OCI-LY7 (cell line): ENCODE data around the gene ITGA3. TPM values are rescaled to one million over a fixed set of nuclear protein-coding genes. Genes with fewer than 3 reads are reported as not detected.

Source experiments
- BruUV-seq: library from RNA; stranded (reverse); fragments of 400-500 nt; replicated peaks from 2 replicates; lab custom pipeline; 2021; lab: Mats Ljungman, UMichigan
- CTCF ChIA-PET: fragments of 300-600 bp; sonication (Branson Sonifier 250); formaldehyde crosslinking; loops from one replicate; lab custom pipeline; 2022; ENCODE audit warnings: antibody characterized with exemption; ENCODE audit not compliant: unreplicated experiment; lab: Charles Lee
- POLR2A ChIA-PET: fragments of 300-600 bp; sonication (Branson Sonifier 250); formaldehyde crosslinking; loops from one replicate; lab custom pipeline; 2022; ENCODE audit warnings: antibody characterized with exemption; lab: Charles Lee
- DNase-seq: peaks from one replicate; pipeline ENCODE4 v3.0.0-alpha.2; 2015; ENCODE audit warnings: low spot score
- H2AFZ ChIP-seq: fragments of 200-600 bp; sonication (generic), shearing (Covaris generic); 2 replicates; pipeline ENCODE4 v1.6.1; 2014; ENCODE audit warnings: mild to moderate bottlenecking, antibody characterized with exemption, low read length, moderate library complexity
- H3K27ac ChIP-seq: fragments of 200-600 bp; sonication (generic); 2 replicates; pipeline ENCODE4 v1.5.1; 2014; ENCODE audit warnings: mixed run types, low read depth, mild to moderate bottlenecking, moderate library complexity, low read length, inconsistent platforms; ENCODE audit not compliant: poor library complexity, severe bottlenecking
- H3K36me3 ChIP-seq: fragments of 200-600 bp; sonication (generic); 2 replicates; pipeline ENCODE4 v1.6.1; 2014; ENCODE audit warnings: mild to moderate bottlenecking, antibody characterized with exemption, low read length, moderate library complexity, mixed read lengths; ENCODE audit not compliant: insufficient read depth
- H3K4me1 ChIP-seq: fragments of 200-600 bp; sonication (generic); 2 replicates; pipeline ENCODE4 v1.5.1; 2014; ENCODE audit warnings: mild to moderate bottlenecking, low read length; ENCODE audit not compliant: insufficient read depth, poor library complexity, severe bottlenecking
- H3K4me2 ChIP-seq: fragments of 200-600 bp; sonication (generic); 2 replicates; pipeline ENCODE4 v1.6.1; 2014; ENCODE audit warnings: mild to moderate bottlenecking, low read length
- H3K4me3 ChIP-seq: fragments of 200-600 bp; sonication (generic); 2 replicates; pipeline ENCODE4 v1.5.1; 2014; ENCODE audit warnings: mild to moderate bottlenecking, low read depth, low read length; ENCODE audit not compliant: poor library complexity, severe bottlenecking
- H3K79me2 ChIP-seq: fragments of 200-600 bp; sonication (generic); 2 replicates; pipeline ENCODE4 v1.6.1; 2016; ENCODE audit warnings: low read depth, mild to moderate bottlenecking, low read length, moderate library complexity, mixed read lengths; ENCODE audit not compliant: insufficient read depth
- H3K9me2 ChIP-seq: fragments of 200-600 bp; sonication (generic); 2 replicates; pipeline ENCODE4 v1.6.1; 2016; ENCODE audit warnings: mild to moderate bottlenecking, low read length, mixed read lengths; ENCODE audit not compliant: insufficient read depth
- H3K9me3 ChIP-seq: fragments of 200-600 bp; sonication (generic); 2 replicates; pipeline ENCODE4 v1.6.1; 2014; ENCODE audit warnings: mild to moderate bottlenecking, mixed run types, low read length, mixed read lengths
- H4K20me1 ChIP-seq: fragments of 200-600 bp; sonication (generic); 2 replicates; pipeline ENCODE4 v1.6.1; 2014; ENCODE audit warnings: mild to moderate bottlenecking, antibody characterized with exemption, low read length, moderate library complexity, mixed read lengths; ENCODE audit not compliant: insufficient read depth
- EZH2phosphoT487 ChIP-seq: fragments of 200-600 bp; sonication (generic); IDR thresholded peaks from 2 replicates; pipeline ENCODE4 v1.6.1; 2018; ENCODE audit warnings: low read depth, borderline replicate concordance, mild to moderate bottlenecking, mixed run types, antibody characterized with exemption, low read length, moderate library complexity, mixed read lengths
- intact Hi-C: fragments of 100-400 bp; cut with micrococcal nuclease; formaldehyde crosslinking; loops from one replicate; pipeline ENCODE4 v1.10.0; 2022; ENCODE audit not compliant: unreplicated experiment
- total RNA-seq, 2 experiments: library from RNA; depleted of rRNA in 1 of 2; stranded (reverse); fragments of >200 nt in 1 of 2; shearing (Covaris generic) in 1 of 2; gene quantifications; 2 replicates each; pipeline ENCODE4 v1.2.3, GENCODE V29; 2014 to 2022
- TF ChIP-seq, protein P1 (sequence below): fragments of 200-600 bp; sonication (generic); conservative IDR thresholded peaks from 2 replicates; pipeline ENCODE4 v1.5.1; 2014; ENCODE audit warnings: mild to moderate bottlenecking, antibody characterized with exemption, low read length, moderate library complexity, mixed read lengths

The ITGA3 gene
- total RNA-seq, 2 experiments from 2014 or later: 15.2 to 30.7 TPM

DNA sequence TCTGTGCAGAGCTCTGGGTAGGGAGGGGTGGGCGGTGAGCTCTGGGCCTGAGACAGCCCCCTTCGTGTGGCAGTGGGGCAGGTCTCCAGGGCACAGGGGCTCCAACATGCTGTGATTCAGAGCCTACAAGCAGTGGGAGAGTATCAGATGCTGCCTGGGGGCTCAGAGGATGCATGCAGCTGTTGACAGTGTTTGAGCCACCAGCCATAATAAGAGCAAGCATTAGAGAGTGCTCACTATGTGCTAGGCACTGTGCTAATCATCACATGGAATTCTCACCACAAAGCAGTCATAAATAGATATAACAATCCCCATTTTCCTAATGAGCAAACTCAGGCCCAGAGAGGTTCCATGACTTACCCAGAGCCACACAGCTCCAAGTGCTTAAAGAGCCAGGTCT is 47.3 kb downstream of the ITGA3 start:
- TF ChIP-seq, protein P1, sequence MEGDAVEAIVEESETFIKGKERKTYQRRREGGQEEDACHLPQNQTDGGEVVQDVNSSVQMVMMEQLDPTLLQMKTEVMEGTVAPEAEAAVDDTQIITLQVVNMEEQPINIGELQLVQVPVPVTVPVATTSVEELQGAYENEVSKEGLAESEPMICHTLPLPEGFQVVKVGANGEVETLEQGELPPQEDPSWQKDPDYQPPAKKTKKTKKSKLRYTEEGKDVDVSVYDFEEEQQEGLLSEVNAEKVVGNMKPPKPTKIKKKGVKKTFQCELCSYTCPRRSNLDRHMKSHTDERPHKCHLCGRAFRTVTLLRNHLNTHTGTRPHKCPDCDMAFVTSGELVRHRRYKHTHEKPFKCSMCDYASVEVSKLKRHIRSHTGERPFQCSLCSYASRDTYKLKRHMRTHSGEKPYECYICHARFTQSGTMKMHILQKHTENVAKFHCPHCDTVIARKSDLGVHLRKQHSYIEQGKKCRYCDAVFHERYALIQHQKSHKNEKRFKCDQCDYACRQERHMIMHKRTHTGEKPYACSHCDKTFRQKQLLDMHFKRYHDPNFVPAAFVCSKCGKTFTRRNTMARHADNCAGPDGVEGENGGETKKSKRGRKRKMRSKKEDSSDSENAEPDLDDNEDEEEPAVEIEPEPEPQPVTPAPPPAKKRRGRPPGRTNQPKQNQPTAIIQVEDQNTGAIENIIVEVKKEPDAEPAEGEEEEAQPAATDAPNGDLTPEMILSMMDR: no peak
- TF ChIP-seq EZH2phosphoT487: no peak
- BruUV-seq: no TSS peak
- Histone ChIP-seq H3K9me2 (no peaks in the 10 kb centered on the region), H3K27ac (no peak overlapping the region), H3K4me1 (no peaks in the 10 kb centered on the region), H3K36me3 (no peaks in the 10 kb centered on the region), H4K20me1 (no peaks in the 10 kb centered on the region), H3K9me3 (no peaks in the 10 kb centered on the region), H3K79me2 (no peaks in the 10 kb centered on the region), H2AFZ (no peak overlapping the region), H3K4me2 (no peak overlapping the region), H3K4me3 (no peak overlapping the region)
- ChIA-PET CTCF (no interaction called here), POLR2A (no interaction called here)
- intact Hi-C loops: no loop called here
- DNase-seq: no peak

DNA sequence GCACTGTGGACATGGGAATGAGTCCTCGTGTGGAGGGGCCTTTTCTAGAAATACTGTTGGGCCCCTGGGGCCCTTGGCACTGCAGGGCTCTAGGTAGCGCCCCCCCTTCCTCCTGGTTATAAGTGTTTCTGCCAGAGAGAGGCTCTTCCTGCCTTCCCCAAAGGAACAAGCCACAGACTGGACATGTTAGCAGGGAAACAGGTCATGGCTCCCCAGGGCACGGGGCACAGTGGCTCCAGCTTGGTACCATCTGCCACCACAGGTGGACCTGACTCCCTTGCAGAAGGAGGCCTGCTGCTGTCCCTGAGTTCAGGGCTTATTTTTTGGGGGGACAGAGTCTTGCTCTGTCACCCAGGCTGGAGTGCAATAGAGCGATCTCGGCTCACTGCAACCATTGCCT is 48.0 kb downstream of the ITGA3 start:
- Histone ChIP-seq H3K4me3 (no peak overlapping the region), H3K9me3 (no peaks in the 10 kb centered on the region), H3K4me1 (no peaks in the 10 kb centered on the region), H3K4me2 (no peak overlapping the region), H3K27ac (no peak overlapping the region), H3K36me3 (no peaks in the 10 kb centered on the region), H3K9me2 (no peaks in the 10 kb centered on the region), H3K79me2 (no peaks in the 10 kb centered on the region), H4K20me1 (no peaks in the 10 kb centered on the region), H2AFZ (no peak overlapping the region)
- POLR2A ChIA-PET: no interaction called here
- CTCF ChIA-PET: no interaction called here
- intact Hi-C loops: no loop called here
- BruUV-seq: no TSS peak
- no peak for TF ChIP-seq EZH2phosphoT487
- TF ChIP-seq, protein P1: no peak
- DNase-seq: no peak

DNA sequence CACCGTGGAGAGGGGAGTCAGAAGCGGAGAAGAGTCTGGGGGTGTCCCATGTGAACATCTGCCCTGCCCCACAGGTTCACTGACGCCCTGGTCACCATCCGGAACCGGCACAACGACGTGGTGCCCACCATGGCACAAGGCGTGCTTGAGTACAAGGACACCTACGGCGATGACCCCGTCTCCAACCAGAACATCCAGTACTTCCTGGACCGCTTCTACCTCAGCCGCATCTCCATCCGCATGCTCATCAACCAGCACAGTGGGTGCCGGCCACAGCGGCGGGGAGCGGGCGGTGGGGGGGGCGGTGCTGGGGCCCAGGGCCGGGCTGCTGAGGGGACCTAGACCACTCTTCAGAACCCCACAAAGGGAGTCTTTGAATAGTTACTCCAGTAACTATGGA is 49.9 kb downstream of the ITGA3 start:
- ChIA-PET CTCF (no interaction called here), POLR2A (no interaction called here)
- no peak overlapping the region for H3K4me2 ChIP-seq
- intact Hi-C loops: no loop called here
- no peak for DNase-seq
- H3K4me3 ChIP-seq: no peak overlapping the region
- no TSS peak for BruUV-seq
- no peaks in the 10 kb centered on the region for H3K9me3 ChIP-seq
- TF ChIP-seq, protein P1: no peak
- no peak for TF ChIP-seq EZH2phosphoT487
- H3K36me3 ChIP-seq: no peaks in the 10 kb centered on the region
- H4K20me1 ChIP-seq: no peaks in the 10 kb centered on the region
- no peaks in the 10 kb centered on the region for H3K9me2 ChIP-seq
- H3K4me1 ChIP-seq: no peaks in the 10 kb centered on the region
- no peak overlapping the region for H2AFZ ChIP-seq
- no peak overlapping the region for H3K27ac ChIP-seq
- no peaks in the 10 kb centered on the region for H3K79me2 ChIP-seq
